NCI-H1417 treated with DMSO at 0.1 percent for 48 hours (cell line): Measurements from ENCODE around the gene ZNF850.
"Not testable (repeated sequence)": the region's sequence is repeated elsewhere in the genome, so short reads cannot be mapped to it uniquely, and the experiment has no call there.

Source experiments
- DNase-seq: peaks from one replicate; lab custom pipeline; 2025; lab: John Stamatoyannopoulos, UW

ZNF850 gene

GRCh38 chr19:36772311-36773222, at the start of gene ZNF850:
Gene ZNF850, minus strand, starts transcription at chr19:36772807. Its CDS starts 10,201 bp downstream, at chr19:36762606.
- peak; percentile 46 for DNase-seq

DNA sequence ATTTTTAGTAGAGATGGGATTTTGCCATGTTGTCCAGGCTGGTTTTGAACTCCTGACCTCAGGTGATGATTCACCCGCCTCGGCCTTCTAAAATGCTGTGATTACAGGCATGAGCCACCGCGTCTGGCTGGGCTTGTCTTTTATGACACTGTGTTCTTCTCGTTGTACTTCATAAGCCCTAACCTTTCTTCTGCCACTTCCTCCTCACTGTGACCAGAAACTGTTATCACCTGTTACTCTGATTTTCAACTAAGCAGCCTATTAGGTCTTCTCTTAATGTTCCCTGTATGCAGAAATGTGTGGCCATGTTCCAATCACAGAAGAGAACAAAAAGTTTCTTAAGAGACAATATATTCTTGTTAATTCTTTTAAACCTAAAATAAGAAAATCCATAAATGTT, 49.2 kb upstream of the ZNF850 start:
- DNase-seq: no peak

- no peak for DNase-seq
These were observed 46.6 kb upstream of the ZNF850 start for GRCh38 chr19:36819130-36819630.

DNA sequence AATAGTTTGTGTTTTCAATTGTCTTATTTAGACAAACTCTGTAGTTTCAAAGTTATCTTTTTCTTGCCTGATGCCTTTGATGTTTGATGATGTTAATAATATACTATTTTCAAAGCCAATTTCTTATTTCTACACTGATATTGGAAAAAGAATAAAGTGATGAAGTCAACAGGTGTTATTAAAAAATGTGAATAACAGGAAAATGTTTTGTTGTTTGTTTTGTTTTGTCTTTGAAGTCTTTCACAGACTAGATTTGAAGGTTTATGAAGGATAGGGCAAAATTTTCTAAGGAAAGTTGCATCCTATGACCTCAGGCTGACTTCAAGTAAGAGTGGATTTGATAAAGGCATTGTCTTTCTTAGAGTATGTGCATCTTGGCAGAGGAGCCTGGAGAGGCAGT, 34.4 kb upstream of the ZNF850 start:
- DNase-seq: no peak

DNA sequence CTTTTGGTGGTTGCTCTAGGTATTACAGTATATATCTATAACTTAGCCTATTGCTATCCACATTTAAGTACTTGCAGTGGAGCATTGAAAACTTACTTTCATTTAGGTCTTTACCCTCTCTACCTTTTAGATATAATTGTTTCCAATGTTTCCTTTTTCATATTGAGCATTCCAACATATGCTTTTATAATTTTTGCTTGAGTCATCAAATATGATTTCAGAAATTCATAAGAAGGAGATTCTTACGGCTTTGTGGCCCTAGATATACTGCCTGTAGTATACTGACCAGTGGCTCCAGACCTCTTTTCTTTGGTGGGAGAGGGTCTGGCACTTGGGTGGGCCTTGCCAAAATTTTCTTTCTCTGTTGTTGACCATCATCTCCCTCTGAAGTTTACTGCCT, 32.8 kb upstream of the ZNF850 start:
- DNase-seq: no peak

- DNase-seq: no peak
These were observed 25.1 kb upstream of the ZNF850 start for GRCh38 chr19:36797786-36798108.

DNA sequence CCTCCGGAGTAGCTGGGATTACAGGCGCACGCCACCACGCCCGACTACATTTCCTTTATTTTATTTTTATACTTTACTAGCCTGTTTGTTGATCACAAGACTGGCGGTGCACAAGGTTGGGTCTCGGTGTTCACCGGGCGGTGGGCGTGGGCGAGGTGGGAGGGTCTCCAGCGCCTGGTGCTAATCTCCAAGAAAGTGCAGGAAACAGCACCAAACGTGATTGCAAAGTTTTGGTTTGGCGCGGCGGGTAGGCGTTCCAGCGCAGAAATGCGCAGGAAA, 24.0 kb upstream of the ZNF850 start:
- DNase-seq: no peak

- not testable (repeated sequence) for DNase-seq
These were observed 19.0 kb upstream of the ZNF850 start for GRCh38 chr19:36791420-36792141.

- DNase-seq: no peak
These were observed 3.2 kb upstream of the ZNF850 start for GRCh38 chr19:36775768-36776167.

DNA sequence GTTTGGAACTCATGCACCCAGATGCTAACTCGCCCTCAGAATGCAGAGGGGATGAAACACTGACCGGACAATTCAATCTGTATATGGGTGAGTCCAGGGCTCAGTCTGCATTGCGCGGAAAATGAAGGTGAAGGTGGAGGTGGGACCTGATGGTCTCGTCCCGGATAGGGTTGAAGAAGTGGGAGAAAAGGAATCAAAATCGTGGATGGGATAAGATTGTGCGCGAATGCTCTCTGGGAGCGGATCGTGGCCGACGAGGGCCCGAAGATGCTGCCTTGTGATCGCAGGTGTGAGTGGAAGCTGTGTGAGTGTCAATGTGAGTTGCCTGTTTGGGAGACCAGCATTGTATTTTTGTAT, 594 bp upstream of the ZNF850 start:
- no peak for DNase-seq

- no peak for DNase-seq
These were observed 1.1 kb downstream of the ZNF850 start for GRCh38 chr19:36771261-36772231.

DNA sequence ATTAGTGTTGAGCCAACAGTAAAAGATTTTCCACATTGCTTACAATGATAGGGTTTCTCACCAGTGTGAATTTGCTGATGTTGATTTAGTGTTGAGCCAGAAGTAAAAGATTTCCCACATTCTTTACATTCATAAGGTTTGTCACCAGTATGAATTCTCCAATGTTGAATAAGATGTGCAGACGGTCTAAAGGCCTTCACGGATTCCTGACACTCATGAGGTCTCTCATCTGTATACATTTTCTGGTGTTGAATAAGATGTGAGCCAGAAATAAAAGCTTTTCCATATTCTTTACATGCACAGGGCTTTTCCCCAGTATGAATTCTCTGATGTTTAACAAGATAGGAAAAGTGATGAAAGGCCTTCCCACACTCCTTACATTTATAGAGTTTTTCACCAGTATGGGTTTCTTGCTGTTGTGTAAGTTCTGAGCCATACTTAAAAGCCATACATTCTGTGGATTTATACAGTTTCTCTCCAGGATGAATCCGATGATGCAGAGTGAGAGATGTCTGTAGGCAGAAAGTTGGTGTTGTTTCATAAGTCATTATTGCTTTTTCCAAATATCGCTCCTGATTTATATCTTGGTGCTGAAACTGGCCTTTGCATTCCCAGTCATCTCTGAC, 22.4 kb downstream of the ZNF850 start:
- no peak for DNase-seq

GRCh38 chr19:36749613-36750012, 23.0 kb downstream of the ZNF850 start:
- not testable (repeated sequence) for DNase-seq

- DNase-seq: no peak
These were observed 24.0 kb downstream of the ZNF850 start for GRCh38 chr19:36748431-36749275.

DNA sequence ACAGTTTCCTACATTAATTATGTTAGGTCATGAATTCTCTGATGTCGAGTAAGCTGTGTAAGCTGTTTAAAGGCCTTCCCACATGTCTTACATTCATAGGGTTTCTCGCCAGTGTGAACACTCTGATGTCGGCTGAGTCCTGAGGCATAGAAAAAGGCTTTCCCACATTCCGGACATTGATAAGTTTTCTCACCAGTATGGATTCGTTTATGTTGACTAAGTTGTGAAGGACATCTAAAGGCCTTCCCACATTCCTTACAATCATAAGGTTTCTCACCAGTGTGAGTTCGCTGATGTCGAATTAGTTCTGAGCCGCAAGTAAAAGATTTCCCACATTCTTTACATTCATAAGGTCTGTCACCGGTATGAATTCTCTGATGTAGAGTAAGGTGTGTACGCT, 24.9 kb downstream of the ZNF850 start:
- DNase-seq: no peak

- no peak for DNase-seq
These were observed 26.7 kb downstream of the ZNF850 start for GRCh38 chr19:36745870-36746269.

DNA sequence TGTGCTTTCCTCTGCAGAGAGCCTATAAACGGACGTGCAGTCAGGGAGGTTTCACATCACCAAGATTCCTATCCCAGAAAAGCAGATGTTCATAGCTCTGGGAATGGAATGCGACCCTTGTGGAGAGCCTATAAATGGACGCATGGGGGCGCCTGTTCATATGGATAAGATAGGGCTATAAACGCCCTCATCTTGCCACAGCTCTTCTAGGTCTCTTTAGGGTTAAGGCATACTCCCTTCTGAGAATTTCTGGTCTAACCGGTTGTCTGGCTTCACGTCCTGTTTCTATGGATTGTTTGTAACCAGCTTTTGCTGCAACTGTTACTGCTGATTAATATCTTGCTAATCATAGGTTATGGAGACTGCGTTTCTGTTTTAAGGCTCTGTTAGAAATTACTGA, 36.4 kb downstream of the ZNF850 start:
- DNase-seq: not testable (repeated sequence)

DNA sequence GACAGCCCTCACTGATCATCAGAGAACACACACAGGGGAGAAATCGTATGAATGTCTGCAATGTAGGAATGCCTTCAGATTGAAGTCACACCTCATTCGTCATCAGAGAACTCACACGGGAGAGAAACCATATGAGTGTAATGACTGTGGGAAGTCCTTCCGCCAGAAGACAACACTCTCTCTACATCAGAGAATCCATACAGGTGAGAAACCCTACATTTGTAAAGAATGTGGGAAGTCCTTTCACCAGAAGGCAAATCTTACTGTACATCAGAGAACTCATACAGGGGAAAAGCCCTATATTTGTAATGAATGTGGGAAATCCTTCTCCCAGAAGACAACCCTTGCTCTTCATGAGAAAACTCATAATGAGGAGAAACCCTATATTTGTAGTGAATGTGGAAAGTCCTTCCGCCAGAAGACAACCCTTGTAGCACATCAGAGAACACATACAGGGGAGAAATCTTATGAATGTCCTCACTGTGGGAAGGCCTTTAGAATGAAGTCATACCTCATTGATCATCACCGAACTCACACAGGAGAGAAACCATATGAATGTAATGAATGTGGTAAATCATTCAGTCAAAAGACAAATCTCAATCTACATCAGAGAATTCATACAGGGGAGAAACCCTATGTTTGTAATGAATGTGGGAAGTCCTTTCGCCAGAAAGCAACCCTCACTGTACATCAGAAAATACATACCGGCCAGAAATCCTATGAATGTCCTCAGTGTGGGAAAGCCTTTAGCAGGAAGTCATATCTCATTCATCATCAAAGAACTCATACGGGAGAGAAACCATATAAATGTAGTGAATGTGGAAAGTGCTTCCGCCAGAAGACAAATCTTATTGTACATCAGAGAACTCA, 52.7 kb downstream of the ZNF850 start:
- DNase-seq: no peak

GRCh38 chr19:36709423-36709822, 63.2 kb downstream of the ZNF850 start:
- no peak for DNase-seq

DNA sequence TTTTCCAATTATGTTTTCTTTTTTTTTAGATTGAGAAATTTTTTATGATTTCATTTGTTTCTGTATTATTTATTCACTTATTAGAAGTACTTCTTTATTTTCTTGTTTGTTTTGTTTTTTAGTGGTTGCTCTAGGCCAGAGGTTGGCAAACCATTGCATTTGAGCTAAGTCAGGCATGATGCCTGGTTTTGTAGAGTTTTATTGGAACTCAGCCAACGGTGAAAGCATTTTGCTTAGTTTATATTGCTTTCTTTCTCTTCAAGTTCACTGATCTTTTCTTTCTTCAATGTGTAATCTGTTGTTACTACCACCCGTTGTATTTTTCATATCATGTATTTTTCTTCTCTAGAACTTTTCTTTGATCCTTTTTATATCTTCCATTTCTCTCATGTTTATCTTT, 65.5 kb downstream of the ZNF850 start:
- DNase-seq: no peak
